ENCODE results near the gene PSMA6. TPM values are rescaled to one million over a fixed set of nuclear protein-coding genes. Genes with fewer than 3 reads are reported as not detected.

Gene PSMA6
- total and polyA plus RNA-seq, 2 of the 13 experiments (the other 11 are each of a cell fraction or from before 2014, with no cell fraction given): 525 to 1,109 TPM

DNA sequence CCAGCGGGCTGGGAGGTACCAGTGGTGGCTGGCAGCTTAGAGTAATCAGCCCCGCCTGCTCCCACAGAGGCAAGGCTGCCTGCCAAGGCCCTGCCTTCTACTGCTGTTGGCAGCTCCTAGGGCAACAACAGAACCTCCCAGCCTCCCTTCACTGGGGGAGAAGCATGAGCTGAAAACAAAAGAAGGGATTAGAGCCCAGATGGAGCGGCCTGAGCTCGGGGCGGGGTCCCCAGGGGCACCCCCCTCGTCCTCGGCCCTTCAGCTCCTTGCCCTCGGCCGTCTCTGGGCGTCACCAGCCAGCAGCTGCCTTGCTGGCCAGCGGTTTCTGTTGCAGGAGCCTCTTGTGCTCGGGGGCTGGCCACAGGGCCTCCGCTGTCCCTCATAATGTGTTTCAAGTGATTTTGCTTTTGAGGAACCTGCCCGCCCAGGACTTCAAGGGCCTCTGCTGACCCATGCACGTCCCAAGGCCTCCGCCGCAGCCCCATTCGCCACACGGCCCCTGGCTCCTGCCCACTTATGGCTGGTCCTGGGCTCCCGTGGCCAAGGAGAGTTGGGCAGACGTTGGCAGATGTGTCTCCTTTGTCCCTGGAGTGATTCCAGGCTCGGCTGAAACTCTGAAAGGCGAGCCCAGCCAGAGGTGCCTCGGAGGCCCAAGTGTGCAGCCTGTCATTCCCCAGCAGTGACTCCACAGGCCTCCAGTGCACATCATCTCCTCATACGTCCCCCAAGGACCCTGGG, 49.7 kb downstream of the PSMA6 start (continued):
- TF ChIP-seq, protein P1, sequence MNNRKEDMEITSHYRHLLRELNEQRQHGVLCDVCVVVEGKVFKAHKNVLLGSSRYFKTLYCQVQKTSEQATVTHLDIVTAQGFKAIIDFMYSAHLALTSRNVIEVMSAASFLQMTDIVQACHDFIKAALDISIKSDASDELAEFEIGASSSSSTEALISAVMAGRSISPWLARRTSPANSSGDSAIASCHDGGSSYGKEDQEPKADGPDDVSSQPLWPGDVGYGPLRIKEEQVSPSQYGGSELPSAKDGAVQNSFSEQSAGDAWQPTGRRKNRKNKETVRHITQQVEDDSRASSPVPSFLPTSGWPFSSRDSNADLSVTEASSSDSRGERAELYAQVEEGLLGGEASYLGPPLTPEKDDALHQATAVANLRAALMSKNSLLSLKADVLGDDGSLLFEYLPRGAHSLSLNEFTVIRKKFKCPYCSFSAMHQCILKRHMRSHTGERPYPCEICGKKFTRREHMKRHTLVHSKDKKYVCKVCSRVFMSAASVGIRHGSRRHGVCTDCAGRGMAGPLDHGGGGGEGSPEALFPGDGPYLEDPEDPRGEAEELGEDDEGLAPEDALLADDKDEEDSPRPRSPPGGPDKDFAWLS (CRISPR knock-in tag; IDR thresholded peaks at IDR 0.05; ENCODE audit: borderline replicate concordance): peak; percentile 81; the same call in 1 of the 2 replicates
- TF ChIP-seq ZNF792 (CRISPR knock-in tag; IDR thresholded peaks at IDR 0.05) (0 out of 2 replicates have a peak, but pooled peaks have one; percentile 89), CAMTA2 (CRISPR knock-in tag; IDR thresholded peaks at IDR 0.05; ENCODE audit: borderline replicate concordance) (no peak), ZKSCAN5 (CRISPR knock-in tag; IDR thresholded peaks at IDR 0.05) (no peak), ZNF326 (CRISPR knock-in tag; IDR thresholded peaks at IDR 0.05; ENCODE audit: borderline replicate concordance) (no peak), WIZ (CRISPR knock-in tag; IDR thresholded peaks at IDR 0.05) (peak; percentile 87; the same call in 1 of the 2 replicates), ZNF615 (CRISPR knock-in tag; IDR thresholded peaks at IDR 0.05; ENCODE audit: borderline replicate concordance) (no peak), ZNF605 (CRISPR knock-in tag; IDR thresholded peaks at IDR 0.05) (no peak), ZSCAN25 (CRISPR knock-in tag; IDR thresholded peaks at IDR 0.05) (no peak), STAT5B (CRISPR knock-in tag; IDR thresholded peaks at IDR 0.05) (0 out of 2 replicates have a peak, but pooled peaks have one; percentile 18), ZNF124 (CRISPR knock-in tag; IDR thresholded peaks at IDR 0.05) (no peak), BRD4 (CRISPR knock-in tag; IDR thresholded peaks at IDR 0.05) (no peak; the same call in none of the 2 replicates), ZNF746 (CRISPR knock-in tag; IDR thresholded peaks at IDR 0.05) (no peak)
- TF ChIP-seq, protein P2, sequence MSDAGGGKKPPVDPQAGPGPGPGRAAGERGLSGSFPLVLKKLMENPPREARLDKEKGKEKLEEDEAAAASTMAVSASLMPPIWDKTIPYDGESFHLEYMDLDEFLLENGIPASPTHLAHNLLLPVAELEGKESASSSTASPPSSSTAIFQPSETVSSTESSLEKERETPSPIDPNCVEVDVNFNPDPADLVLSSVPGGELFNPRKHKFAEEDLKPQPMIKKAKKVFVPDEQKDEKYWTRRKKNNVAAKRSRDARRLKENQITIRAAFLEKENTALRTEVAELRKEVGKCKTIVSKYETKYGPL (CRISPR knock-in tag; IDR thresholded peaks at IDR 0.05): no peak
- TF ChIP-seq, protein P3, sequence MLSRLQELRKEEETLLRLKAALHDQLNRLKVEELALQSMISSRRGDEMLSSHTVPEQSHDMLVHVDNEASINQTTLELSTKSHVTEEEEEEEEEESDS (CRISPR knock-in tag; IDR thresholded peaks at IDR 0.05; ENCODE audit: borderline replicate concordance): no peak
- TF ChIP-seq, protein P4, sequence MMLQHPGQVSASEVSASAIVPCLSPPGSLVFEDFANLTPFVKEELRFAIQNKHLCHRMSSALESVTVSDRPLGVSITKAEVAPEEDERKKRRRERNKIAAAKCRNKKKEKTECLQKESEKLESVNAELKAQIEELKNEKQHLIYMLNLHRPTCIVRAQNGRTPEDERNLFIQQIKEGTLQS (CRISPR knock-in tag; IDR thresholded peaks at IDR 0.05): no peak
- TF ChIP-seq, protein P5, sequence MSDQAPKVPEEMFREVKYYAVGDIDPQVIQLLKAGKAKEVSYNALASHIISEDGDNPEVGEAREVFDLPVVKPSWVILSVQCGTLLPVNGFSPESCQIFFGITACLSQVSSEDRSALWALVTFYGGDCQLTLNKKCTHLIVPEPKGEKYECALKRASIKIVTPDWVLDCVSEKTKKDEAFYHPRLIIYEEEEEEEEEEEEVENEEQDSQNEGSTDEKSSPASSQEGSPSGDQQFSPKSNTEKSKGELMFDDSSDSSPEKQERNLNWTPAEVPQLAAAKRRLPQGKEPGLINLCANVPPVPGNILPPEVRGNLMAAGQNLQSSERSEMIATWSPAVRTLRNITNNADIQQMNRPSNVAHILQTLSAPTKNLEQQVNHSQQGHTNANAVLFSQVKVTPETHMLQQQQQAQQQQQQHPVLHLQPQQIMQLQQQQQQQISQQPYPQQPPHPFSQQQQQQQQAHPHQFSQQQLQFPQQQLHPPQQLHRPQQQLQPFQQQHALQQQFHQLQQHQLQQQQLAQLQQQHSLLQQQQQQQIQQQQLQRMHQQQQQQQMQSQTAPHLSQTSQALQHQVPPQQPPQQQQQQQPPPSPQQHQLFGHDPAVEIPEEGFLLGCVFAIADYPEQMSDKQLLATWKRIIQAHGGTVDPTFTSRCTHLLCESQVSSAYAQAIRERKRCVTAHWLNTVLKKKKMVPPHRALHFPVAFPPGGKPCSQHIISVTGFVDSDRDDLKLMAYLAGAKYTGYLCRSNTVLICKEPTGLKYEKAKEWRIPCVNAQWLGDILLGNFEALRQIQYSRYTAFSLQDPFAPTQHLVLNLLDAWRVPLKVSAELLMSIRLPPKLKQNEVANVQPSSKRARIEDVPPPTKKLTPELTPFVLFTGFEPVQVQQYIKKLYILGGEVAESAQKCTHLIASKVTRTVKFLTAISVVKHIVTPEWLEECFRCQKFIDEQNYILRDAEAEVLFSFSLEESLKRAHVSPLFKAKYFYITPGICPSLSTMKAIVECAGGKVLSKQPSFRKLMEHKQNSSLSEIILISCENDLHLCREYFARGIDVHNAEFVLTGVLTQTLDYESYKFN (CRISPR knock-in tag; conservative IDR thresholded peaks at IDR 0.05): peak; percentile 42; the same call in 1 of the 2 replicates
- TF ChIP-seq, protein P6, sequence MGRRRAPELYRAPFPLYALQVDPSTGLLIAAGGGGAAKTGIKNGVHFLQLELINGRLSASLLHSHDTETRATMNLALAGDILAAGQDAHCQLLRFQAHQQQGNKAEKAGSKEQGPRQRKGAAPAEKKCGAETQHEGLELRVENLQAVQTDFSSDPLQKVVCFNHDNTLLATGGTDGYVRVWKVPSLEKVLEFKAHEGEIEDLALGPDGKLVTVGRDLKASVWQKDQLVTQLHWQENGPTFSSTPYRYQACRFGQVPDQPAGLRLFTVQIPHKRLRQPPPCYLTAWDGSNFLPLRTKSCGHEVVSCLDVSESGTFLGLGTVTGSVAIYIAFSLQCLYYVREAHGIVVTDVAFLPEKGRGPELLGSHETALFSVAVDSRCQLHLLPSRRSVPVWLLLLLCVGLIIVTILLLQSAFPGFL (CRISPR knock-in tag; IDR thresholded peaks at IDR 0.05): peak; percentile 84
